HFFc6 (cell line): ENCODE measurements around the gene SDK2. TPM values are rescaled to one million over a fixed set of nuclear protein-coding genes. Genes with fewer than 3 reads are reported as not detected.

ENCODE experiments used
- DNase-seq: peaks from one replicate; pipeline ENCODE4 v3.0.0-alpha.2; 2018
- H3K27ac Mint-ChIP-seq: 2 replicates; pipeline ENCODE4 v1.8.0; 2020; ENCODE audit warnings: mild to moderate bottlenecking, mixed read lengths
- H3K27me3 Mint-ChIP-seq: 2 replicates; pipeline ENCODE4 v1.8.0; 2021; ENCODE audit warnings: mild to moderate bottlenecking, moderate library complexity, mixed read lengths; ENCODE audit not compliant: insufficient read depth
- H3K36me3 Mint-ChIP-seq: 2 replicates; pipeline ENCODE4 v1.8.0; 2021; ENCODE audit warnings: low read depth, mixed read lengths
- H3K4me1 Mint-ChIP-seq: 2 replicates; pipeline ENCODE4 v1.8.0; 2020; ENCODE audit warnings: low read depth, mixed read lengths
- H3K4me3 Mint-ChIP-seq: 2 replicates; pipeline ENCODE4 v1.8.0; 2020; ENCODE audit warnings: mild to moderate bottlenecking, moderate library complexity, mixed read lengths
- H3K9me3 Mint-ChIP-seq: 2 replicates; pipeline ENCODE4 v1.8.0; 2020; ENCODE audit warnings: mild to moderate bottlenecking, mixed read lengths
- CTCF ChIP-seq: fragments of 200-600 bp; sonication (generic); IDR thresholded peaks from 2 replicates; pipeline ENCODE4 v1.5.0; 2021; ENCODE audit warnings: antibody characterized with exemption, mild to moderate bottlenecking
- total RNA-seq, 6 experiments: library from RNA; stranded (reverse); fragmentation: NEBNext Ultra II Directional; extraction: Animal tissue kit (Norgen Biotek cat#: 25700); gene quantifications; 2 replicates in 1 of 6; 3 replicates in 5 of 6; pipeline ENCODE4 v1.2.3, GENCODE V29; 2021

SDK2 gene
- total RNA-seq, 6 experiments from 2014 or later: 0.03 TPM; not detected in 4

GRCh38 chr17:73584049-73584448, 60.2 kb downstream of the SDK2 start:
- no peak for TF ChIP-seq CTCF
- Mint-ChIP-seq H3K4me1 (no peaks in the 10 kb centered on the region), H3K27me3 (peaks cover 5% of the 10 kb centered on the region), H3K27ac (no peak overlapping the region), H3K4me3 (no peak overlapping the region), H3K36me3 (peaks cover 6% of the 10 kb centered on the region; the same call in 1 of the 2 replicates), H3K9me3 (peaks cover 77% of the 10 kb centered on the region)
- no peak for DNase-seq

DNA sequence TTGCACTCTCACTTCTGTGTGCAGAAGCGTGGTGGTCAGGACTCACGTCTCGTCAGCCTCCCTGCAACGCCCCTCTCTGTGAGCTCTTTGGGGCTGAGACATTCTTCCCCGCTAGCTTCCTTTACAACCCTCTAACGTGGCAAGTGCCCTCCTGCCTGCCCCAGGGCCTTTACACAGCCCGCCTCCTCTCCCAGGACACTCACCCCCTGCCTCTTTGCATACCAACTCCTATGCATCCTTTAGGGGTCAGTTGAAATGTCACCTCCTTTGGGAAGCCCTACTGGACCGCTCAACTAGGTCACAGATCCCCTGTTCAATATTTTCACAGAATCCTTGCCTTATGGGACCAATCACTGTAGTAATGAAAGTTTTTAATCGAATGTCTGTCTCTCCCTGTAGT, 61.4 kb downstream of the SDK2 start:
- Mint-ChIP-seq H3K36me3 (peaks cover 6% of the 10 kb centered on the region; the same call in 1 of the 2 replicates), H3K4me1 (no peaks in the 10 kb centered on the region), H3K27ac (no peak overlapping the region), H3K4me3 (no peak overlapping the region), H3K27me3 (peaks cover 5% of the 10 kb centered on the region), H3K9me3 (peaks cover 75% of the 10 kb centered on the region)
- DNase-seq: no peak
- TF ChIP-seq CTCF: no peak

GRCh38 chr17:73582359-73582758, 61.9 kb downstream of the SDK2 start:
- H3K9me3 Mint-ChIP-seq: peaks cover 75% of the 10 kb centered on the region
- H3K4me1 Mint-ChIP-seq: no peaks in the 10 kb centered on the region
- H3K36me3 Mint-ChIP-seq: peaks cover 6% of the 10 kb centered on the region; the same call in 1 of the 2 replicates
- peaks cover 5% of the 10 kb centered on the region for H3K27me3 Mint-ChIP-seq
- H3K27ac Mint-ChIP-seq: no peak overlapping the region
- DNase-seq: no peak
- no peak for TF ChIP-seq CTCF
- no peak overlapping the region for H3K4me3 Mint-ChIP-seq

GRCh38 chr17:73581379-73581778, 62.9 kb downstream of the SDK2 start:
- Mint-ChIP-seq H3K4me3 (no peak overlapping the region), H3K36me3 (peaks cover 6% of the 10 kb centered on the region), H3K4me1 (no peaks in the 10 kb centered on the region), H3K27ac (no peak overlapping the region), H3K27me3 (peaks cover 5% of the 10 kb centered on the region), H3K9me3 (peaks cover 72% of the 10 kb centered on the region)
- no peak for DNase-seq
- TF ChIP-seq CTCF: no peak

GRCh38 chr17:73580073-73580710, 64.1 kb downstream of the SDK2 start:
- no peak for TF ChIP-seq CTCF
- Mint-ChIP-seq H3K27ac (no peak overlapping the region), H3K27me3 (peaks cover 6% of the 10 kb centered on the region), H3K4me1 (no peaks in the 10 kb centered on the region), H3K36me3 (peaks cover 16% of the 10 kb centered on the region), H3K9me3 (peaks cover 73% of the 10 kb centered on the region), H3K4me3 (no peak overlapping the region)
- DNase-seq: no peak
